Fibroblast of lung (primary cell): ENCODE results near the gene MON1A.

ENCODE experiments used
- CTCF ChIP-seq, 2 donors: IDR thresholded peaks in 1 of 2; conservative IDR thresholded peaks in 1 of 2; 1 replicate in 1 of 2; 2 replicates in 1 of 2; pipeline ENCODE4 v1.5.1; 2011 to 2012; ENCODE audit warnings: low read length in 2 of 2, control low read depth in 1 of 2, inconsistent platforms in 1 of 2, low read depth in 1 of 2, mild to moderate bottlenecking in 1 of 2
- EZH2 ChIP-seq: IDR thresholded peaks from 2 replicates; pipeline ENCODE4 v1.5.1; 2012; ENCODE audit warnings: low read length, control low read depth, mild to moderate bottlenecking; ENCODE audit errors: missing control alignments

- no peak for TF ChIP-seq CTCF (conservative IDR thresholded peaks at IDR 0.05 in 1 of 2, IDR thresholded peaks at IDR 0.05 in 1 of 2; ENCODE audit: low read depth in 1 of 2, low read length in 2 of 2)
- TF ChIP-seq EZH2: no peak
These were observed 26.9 kb downstream of the MON1A start for GRCh38 chr3:49902511-49903345.
